ENCODE measurements around the gene CDCP2.

The CDCP2 gene

GRCh38 chr1:54120018-54120697 is 32.6 kb downstream of the CDCP2 start:
- Histone ChIP-seq H3K4me3 (replicated peaks; ENCODE audit: insufficient read depth, low read length) (no peak overlapping the region), H3K27ac (replicated peaks) (no peak overlapping the region), H3K27me3 (ENCODE audit: insufficient read depth, poor library complexity, severe bottlenecking) (no peaks in the 10 kb centered on the region)
- no peak for DNase-seq (ENCODE audit: low read depth in 1 of 2, low spot score in 1 of 2)
- TF ChIP-seq GABPA (IDR thresholded peaks at IDR 0.05; ENCODE audit: low read depth) (no peak), CTCF (IDR thresholded peaks at IDR 0.05; ENCODE audit: insufficient read depth, low read length) (no peak), REST (IDR thresholded peaks at IDR 0.05; ENCODE audit: insufficient replicate concordance, low read depth) (no peak), POLR2AphosphoS5 (IDR thresholded peaks at IDR 0.05; ENCODE audit: low read depth) (no peak), SPI1 (IDR thresholded peaks at IDR 0.05; ENCODE audit: borderline replicate concordance, low read depth) (no peak)

GRCh38 chr1:54118704-54119103 is 34.1 kb downstream of the CDCP2 start:
- TF ChIP-seq SPI1 (IDR thresholded peaks at IDR 0.05; ENCODE audit: borderline replicate concordance, low read depth) (no peak), REST (IDR thresholded peaks at IDR 0.05; ENCODE audit: insufficient replicate concordance, low read depth) (no peak), GABPA (IDR thresholded peaks at IDR 0.05; ENCODE audit: low read depth) (no peak), POLR2AphosphoS5 (IDR thresholded peaks at IDR 0.05; ENCODE audit: low read depth) (no peak), CTCF (IDR thresholded peaks at IDR 0.05; ENCODE audit: insufficient read depth, low read length) (no peak)
- Histone ChIP-seq H3K27me3 (ENCODE audit: insufficient read depth, poor library complexity, severe bottlenecking) (no peaks in the 10 kb centered on the region), H3K4me3 (replicated peaks; ENCODE audit: insufficient read depth, low read length) (no peak overlapping the region), H3K27ac (replicated peaks) (no peak overlapping the region)
- DNase-seq (ENCODE audit: low read depth in 1 of 2, low spot score in 1 of 2): no peak

GRCh38 chr1:54117815-54118563 is 34.8 kb downstream of the CDCP2 start:
- Histone ChIP-seq H3K27ac (replicated peaks) (no peak overlapping the region), H3K27me3 (ENCODE audit: insufficient read depth, poor library complexity, severe bottlenecking) (no peaks in the 10 kb centered on the region), H3K4me3 (replicated peaks; ENCODE audit: insufficient read depth, low read length) (no peak overlapping the region)
- no peak for TF ChIP-seq POLR2AphosphoS5 (IDR thresholded peaks at IDR 0.05; ENCODE audit: low read depth)
- TF ChIP-seq CTCF (IDR thresholded peaks at IDR 0.05; ENCODE audit: insufficient read depth, low read length): no peak
- no peak for TF ChIP-seq GABPA (IDR thresholded peaks at IDR 0.05; ENCODE audit: low read depth)
- no peak for TF ChIP-seq SPI1 (IDR thresholded peaks at IDR 0.05; ENCODE audit: borderline replicate concordance, low read depth)
- no peak for TF ChIP-seq REST (IDR thresholded peaks at IDR 0.05; ENCODE audit: insufficient replicate concordance, low read depth)
- DNase-seq (ENCODE audit: low read depth in 1 of 2, low spot score in 1 of 2): no peak
